Endothelial cell (in vitro differentiated cells): ENCODE results near the gene AP2A2. TPM values are rescaled to one million over a fixed set of nuclear protein-coding genes. Genes with fewer than 3 reads are reported as not detected.

Experiments
- DNase-seq: peaks from one replicate; pipeline ENCODE4 v3.0.0; 2021; ENCODE audit warnings: low spot score
- H3K27ac Mint-ChIP-seq: one replicate; pipeline ENCODE4 v1.8.0; 2021; ENCODE audit warnings: mixed read lengths, inconsistent platforms; ENCODE audit not compliant: unreplicated experiment
- H3K27me3 Mint-ChIP-seq: one replicate; pipeline ENCODE4 v1.8.0; 2021; ENCODE audit warnings: mild to moderate bottlenecking, moderate library complexity, mixed read lengths, inconsistent platforms; ENCODE audit not compliant: unreplicated experiment
- H3K36me3 Mint-ChIP-seq: one replicate; pipeline ENCODE4 v1.8.0; 2021; ENCODE audit warnings: mild to moderate bottlenecking, low read depth, mixed read lengths, inconsistent platforms; ENCODE audit not compliant: unreplicated experiment
- H3K4me1 Mint-ChIP-seq: one replicate; pipeline ENCODE4 v1.8.0; 2021; ENCODE audit warnings: mild to moderate bottlenecking, mixed read lengths, inconsistent platforms; ENCODE audit not compliant: unreplicated experiment
- H3K4me3 Mint-ChIP-seq: one replicate; pipeline ENCODE4 v1.8.0; 2021; ENCODE audit warnings: mild to moderate bottlenecking, mixed read lengths, inconsistent platforms; ENCODE audit not compliant: unreplicated experiment
- H3K9me3 Mint-ChIP-seq: one replicate; pipeline ENCODE4 v1.8.0; 2021; ENCODE audit warnings: mixed read lengths, inconsistent platforms; ENCODE audit not compliant: unreplicated experiment
- CTCF ChIP-seq: fragments of 200-600 bp; sonication (generic); IDR thresholded peaks from one replicate; pipeline ENCODE4 v1.5.0; 2021; ENCODE audit warnings: antibody characterized with exemption; ENCODE audit not compliant: unreplicated experiment
- total RNA-seq: library from RNA; stranded (reverse); fragmentation: NEBNext Ultra II Directional; extraction: Animal tissue kit (Norgen Biotek cat#: 25700); gene quantifications from one replicate; pipeline ENCODE4 v1.2.1, GENCODE V29; 2021; ENCODE audit not compliant: unreplicated experiment

The AP2A2 gene
- total RNA-seq, 1 donor from 2014 or later: 287 TPM

DNA sequence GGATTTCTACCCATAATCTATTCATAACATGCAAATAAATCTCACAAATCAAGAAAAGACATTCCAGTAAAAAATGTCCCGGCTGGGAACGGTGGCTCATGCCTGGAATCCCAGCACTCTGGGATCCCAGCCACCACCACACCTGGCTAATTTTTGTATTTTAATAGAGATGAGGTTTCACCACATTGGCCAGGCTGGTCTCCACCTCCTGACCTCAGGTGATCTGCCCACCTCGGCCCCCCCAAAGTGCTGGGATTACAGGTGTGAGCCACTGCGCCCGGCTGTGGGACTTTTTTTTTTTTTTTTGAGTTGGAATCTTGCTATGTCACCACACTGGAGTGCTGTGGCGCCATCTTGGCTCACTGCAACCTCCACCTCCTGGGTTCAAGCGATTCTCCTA is 19.7 kb upstream of the AP2A2 start:
- Mint-ChIP-seq H3K4me1 (peaks cover 10% of the 10 kb centered on the region), H3K36me3 (peaks cover 29% of the 10 kb centered on the region), H3K27ac (no peak overlapping the region), H3K27me3 (peaks cover 7% of the 10 kb centered on the region), H3K4me3 (peak overlapping the region; percentile 34), H3K9me3 (no peaks in the 10 kb centered on the region)
- no peak for DNase-seq
- no peak for TF ChIP-seq CTCF

DNA sequence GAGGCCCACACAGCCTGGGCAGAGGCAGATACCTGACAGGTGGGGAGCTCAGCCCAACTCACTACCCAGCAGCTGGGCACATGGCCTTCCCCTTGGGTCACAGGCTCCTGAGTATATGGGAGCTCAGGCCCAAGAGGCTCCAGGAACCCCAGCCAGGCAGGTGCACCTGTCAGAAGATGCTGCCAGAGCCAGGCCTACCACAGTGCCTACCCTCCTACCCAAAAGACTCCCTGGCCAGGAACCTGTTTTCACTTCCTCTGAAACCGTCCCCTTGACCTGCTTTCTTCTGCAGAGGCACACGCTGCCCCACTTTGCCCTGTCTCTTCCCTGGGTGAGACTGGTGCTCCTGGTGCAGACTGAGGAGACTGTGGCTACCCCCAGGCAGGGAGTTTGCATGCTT is 18.0 kb upstream of the AP2A2 start:
- Mint-ChIP-seq H3K27ac (no peak overlapping the region), H3K36me3 (peaks cover 18% of the 10 kb centered on the region), H3K4me3 (no peak overlapping the region), H3K4me1 (peaks cover 14% of the 10 kb centered on the region), H3K27me3 (peaks cover 7% of the 10 kb centered on the region), H3K9me3 (no peaks in the 10 kb centered on the region)
- no peak for TF ChIP-seq CTCF
- no peak for DNase-seq

- no peak for TF ChIP-seq CTCF
- Mint-ChIP-seq H3K9me3 (no peaks in the 10 kb centered on the region), H3K27ac (no peak overlapping the region), H3K36me3 (peaks cover 14% of the 10 kb centered on the region), H3K4me3 (no peak overlapping the region), H3K27me3 (peaks cover 7% of the 10 kb centered on the region), H3K4me1 (peaks cover 14% of the 10 kb centered on the region)
- DNase-seq: no peak
Measured at GRCh38 chr11:908273-908672, 17.4 kb upstream of the AP2A2 start.

DNA sequence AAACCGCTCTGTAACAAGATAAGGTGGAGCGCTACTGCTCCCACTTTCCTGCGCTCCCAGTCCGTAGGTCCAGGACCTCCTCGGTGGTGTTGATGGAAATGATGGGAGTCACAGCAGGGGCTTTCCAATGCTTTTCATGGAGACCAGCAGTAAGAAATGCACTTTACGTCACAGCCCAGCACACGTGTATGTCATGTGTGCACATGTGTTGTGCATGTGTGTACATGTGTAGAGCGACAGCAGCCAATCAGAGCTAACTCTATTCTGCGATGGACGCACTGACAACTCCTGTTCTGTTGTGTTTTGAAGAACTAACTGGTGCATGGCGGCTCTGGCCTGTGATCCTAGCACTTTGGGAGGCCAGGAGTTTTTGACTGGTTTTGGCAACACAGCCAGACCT is 16.3 kb upstream of the AP2A2 start:
- H3K4me3 Mint-ChIP-seq: peak overlapping the region; percentile 96
- peaks cover 4% of the 10 kb centered on the region for H3K36me3 Mint-ChIP-seq
- peaks cover 14% of the 10 kb centered on the region for H3K4me1 Mint-ChIP-seq
- no peak for DNase-seq
- TF ChIP-seq CTCF: no peak
- no peaks in the 10 kb centered on the region for H3K9me3 Mint-ChIP-seq
- H3K27ac Mint-ChIP-seq: no peak overlapping the region
- H3K27me3 Mint-ChIP-seq: peaks cover 3% of the 10 kb centered on the region

DNA sequence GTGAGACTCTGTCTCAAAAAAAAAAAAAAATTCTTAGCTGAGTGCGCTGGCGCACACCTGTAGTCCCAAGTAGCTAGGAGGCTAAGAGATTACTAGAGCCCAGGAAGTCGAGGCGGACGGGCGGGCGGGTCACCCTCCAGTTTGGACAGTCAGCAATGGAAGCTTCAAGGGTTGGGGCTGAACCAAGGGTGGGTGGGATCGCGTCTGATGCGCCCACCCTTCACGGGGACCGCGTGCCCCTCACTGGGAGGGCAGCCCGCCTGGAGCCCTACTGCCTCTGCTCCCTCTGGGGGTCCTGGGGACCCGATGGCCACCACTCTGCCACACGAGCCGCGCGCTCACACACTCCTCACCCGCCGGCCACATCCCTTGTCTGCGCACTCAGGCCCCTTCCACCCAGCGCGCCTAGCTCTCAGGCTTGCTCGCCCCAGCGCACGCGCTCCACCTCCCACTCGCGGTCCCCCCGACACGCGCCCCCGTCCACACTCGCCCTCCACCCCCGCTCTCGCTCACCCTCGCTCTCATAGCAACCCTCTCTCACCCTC is 15.6 kb upstream of the AP2A2 start:
- DNase-seq: no peak
- Mint-ChIP-seq H3K27me3 (peaks cover 2% of the 10 kb centered on the region), H3K4me3 (peak overlapping the region; percentile 96), H3K36me3 (peaks cover 4% of the 10 kb centered on the region), H3K4me1 (peaks cover 14% of the 10 kb centered on the region), H3K9me3 (no peaks in the 10 kb centered on the region), H3K27ac (no peak overlapping the region)
- TF ChIP-seq CTCF: no peak
